ENCODE results near the gene ZFP64. TPM values are rescaled to one million over a fixed set of nuclear protein-coding genes. Genes with fewer than 3 reads are reported as not detected.

The ZFP64 gene
- total RNA-seq, 2 donors from 2014 or later: 6.3 to 10.4 TPM

DNA sequence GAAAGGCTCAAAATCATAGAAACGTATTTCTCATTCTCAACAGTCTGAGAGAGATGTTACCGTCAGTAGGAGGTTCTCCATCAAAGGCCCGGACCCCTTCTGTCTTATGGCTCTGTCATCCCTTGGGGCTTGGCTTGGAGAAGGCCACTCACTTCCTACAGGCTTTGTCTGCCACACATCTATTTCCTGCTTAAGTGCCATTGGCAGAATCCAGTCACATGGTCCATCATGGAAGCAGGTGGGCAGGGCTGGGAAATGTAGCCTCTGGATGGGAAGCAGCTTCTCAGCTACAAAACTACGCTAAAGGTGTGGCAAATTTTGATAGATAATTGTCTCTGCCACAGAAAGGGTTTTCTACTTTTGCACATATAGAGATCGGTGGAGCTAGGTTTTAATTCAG lies 12.6 kb upstream of the ZFP64 start:
- DNase-seq: no peak
- no peak overlapping the region for H3K4me3 ChIP-seq
- H3K9me3 ChIP-seq: no peaks in the 10 kb centered on the region
- TF ChIP-seq POLR2A (IDR thresholded peaks at IDR 0.05): no peak
- TF ChIP-seq, protein P1, sequence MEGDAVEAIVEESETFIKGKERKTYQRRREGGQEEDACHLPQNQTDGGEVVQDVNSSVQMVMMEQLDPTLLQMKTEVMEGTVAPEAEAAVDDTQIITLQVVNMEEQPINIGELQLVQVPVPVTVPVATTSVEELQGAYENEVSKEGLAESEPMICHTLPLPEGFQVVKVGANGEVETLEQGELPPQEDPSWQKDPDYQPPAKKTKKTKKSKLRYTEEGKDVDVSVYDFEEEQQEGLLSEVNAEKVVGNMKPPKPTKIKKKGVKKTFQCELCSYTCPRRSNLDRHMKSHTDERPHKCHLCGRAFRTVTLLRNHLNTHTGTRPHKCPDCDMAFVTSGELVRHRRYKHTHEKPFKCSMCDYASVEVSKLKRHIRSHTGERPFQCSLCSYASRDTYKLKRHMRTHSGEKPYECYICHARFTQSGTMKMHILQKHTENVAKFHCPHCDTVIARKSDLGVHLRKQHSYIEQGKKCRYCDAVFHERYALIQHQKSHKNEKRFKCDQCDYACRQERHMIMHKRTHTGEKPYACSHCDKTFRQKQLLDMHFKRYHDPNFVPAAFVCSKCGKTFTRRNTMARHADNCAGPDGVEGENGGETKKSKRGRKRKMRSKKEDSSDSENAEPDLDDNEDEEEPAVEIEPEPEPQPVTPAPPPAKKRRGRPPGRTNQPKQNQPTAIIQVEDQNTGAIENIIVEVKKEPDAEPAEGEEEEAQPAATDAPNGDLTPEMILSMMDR (IDR thresholded peaks at IDR 0.05): no peak
- no peaks in the 10 kb centered on the region for H3K4me1 ChIP-seq
- no peak for ATAC-seq
- no peaks in the 10 kb centered on the region for H3K27me3 ChIP-seq
- WGBS, 2 donors: 88 to 96% methylated on average over 5 of the region's 5 CpGs
- H3K27ac ChIP-seq: no peak overlapping the region
- intact Hi-C loops (cut with DNase I): no loop called here
- H3K36me3 ChIP-seq (replicated peaks in 1 of 2; ENCODE audit: insufficient read depth in 1 of 2, low read depth in 2 of 2): no peaks in the 10 kb centered on the region

DNA sequence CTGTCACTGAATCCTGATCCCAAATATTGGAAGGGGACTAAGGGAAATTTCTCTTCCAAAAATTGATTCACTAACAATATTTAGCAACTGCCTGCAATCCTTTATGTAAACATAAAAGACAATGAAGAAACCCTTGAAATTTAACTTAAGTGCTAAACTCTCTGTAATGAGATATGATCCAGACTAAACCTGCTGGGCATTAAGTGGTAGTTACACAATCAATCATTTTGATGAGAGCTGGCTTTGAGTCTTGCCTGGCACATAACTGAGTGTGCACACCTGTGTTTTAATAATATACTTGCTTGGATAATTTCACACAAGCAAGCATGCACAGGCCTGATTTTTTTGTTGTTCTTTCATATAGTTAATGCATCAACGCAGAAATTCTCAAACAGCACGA lies 9.8 kb upstream of the ZFP64 start:
- WGBS, 2 donors: 60 to 65% methylated on average over 2 of the region's 2 CpGs

DNA sequence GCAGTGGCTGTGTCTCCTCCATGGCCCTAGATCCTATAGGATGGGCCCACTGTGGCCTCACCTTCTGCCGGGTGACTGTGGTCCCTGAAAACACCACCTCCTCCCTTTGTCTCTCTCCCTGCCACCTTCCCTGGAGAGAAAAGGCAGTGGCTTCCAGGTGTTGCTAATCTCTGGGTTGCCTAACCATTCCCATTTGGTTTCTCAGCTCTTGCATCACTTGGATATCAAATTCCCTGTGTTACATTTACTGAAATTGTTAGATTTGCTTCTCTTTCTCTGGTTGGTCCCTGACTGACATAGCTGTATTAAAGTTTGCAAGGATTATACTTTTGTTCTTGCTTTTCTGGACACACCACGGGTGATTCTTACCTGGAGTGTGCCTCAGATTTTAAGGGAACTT lies 9.3 kb upstream of the ZFP64 start:
- DNase-seq (no peak), ATAC-seq (no peak)
- no peaks in the 10 kb centered on the region for H3K4me1 ChIP-seq
- WGBS, 2 donors: 44 to 62% methylated on average over 2 of the region's 2 CpGs
- no peaks in the 10 kb centered on the region for H3K36me3 ChIP-seq (replicated peaks in 1 of 2; ENCODE audit: insufficient read depth in 1 of 2, low read depth in 2 of 2)
- no peaks in the 10 kb centered on the region for H3K27me3 ChIP-seq
- no peaks in the 10 kb centered on the region for H3K9me3 ChIP-seq
- no peak overlapping the region for H3K4me3 ChIP-seq
- intact Hi-C loops (cut with DNase I): no loop called here
- no peak overlapping the region for H3K27ac ChIP-seq
- TF ChIP-seq, protein P1 (IDR thresholded peaks at IDR 0.05): no peak
- no peak for TF ChIP-seq POLR2A (IDR thresholded peaks at IDR 0.05)

More for the DNA sequence above, 9.8 kb upstream of the ZFP64 start:
- Histone ChIP-seq H3K36me3 (replicated peaks in 1 of 2; ENCODE audit: insufficient read depth in 1 of 2, low read depth in 2 of 2) (no peaks in the 10 kb centered on the region), H3K4me1 (no peaks in the 10 kb centered on the region), H3K4me3 (no peak overlapping the region), H3K27me3 (no peaks in the 10 kb centered on the region), H3K27ac (no peak overlapping the region), H3K9me3 (no peaks in the 10 kb centered on the region)
- DNase-seq (no peak), ATAC-seq (no peak)
- intact Hi-C loops (cut with DNase I): no loop called here
- TF ChIP-seq, protein P1 (IDR thresholded peaks at IDR 0.05): no peak
- no peak for TF ChIP-seq POLR2A (IDR thresholded peaks at IDR 0.05)

DNA sequence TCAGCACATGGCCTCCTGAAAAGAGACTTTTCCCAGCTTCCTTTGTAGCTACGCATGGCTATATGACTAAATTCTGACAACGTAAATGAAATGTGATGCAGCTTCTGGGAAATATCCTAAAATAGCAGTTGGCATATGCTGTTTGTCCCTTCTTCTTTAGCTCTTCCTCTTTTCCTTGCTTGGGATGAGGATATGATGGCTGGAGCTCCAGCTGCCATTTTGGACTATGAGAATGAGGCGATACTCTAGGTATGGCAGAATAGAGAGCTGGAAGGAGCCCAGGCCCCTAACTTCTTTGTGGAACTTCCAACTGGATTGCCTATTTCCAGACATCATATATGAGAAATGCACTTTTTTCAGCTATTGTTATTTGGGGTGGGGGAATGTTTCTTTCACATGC lies 5.3 kb upstream of the ZFP64 start:
- 90 to 96% methylated on average over 3 of the region's 3 CpGs for WGBS, 2 donors
- ATAC-seq: no peak
- intact Hi-C loops (cut with DNase I): no loop called here
- Histone ChIP-seq H3K27me3 (no peaks in the 10 kb centered on the region), H3K36me3 (replicated peaks in 1 of 2; ENCODE audit: insufficient read depth in 1 of 2, low read depth in 2 of 2) (no peaks in the 10 kb centered on the region), H3K27ac (no peak overlapping the region), H3K9me3 (no peaks in the 10 kb centered on the region), H3K4me3 (no peak overlapping the region), H3K4me1 (peaks cover 7% of the 10 kb centered on the region)
- TF ChIP-seq, protein P1 (IDR thresholded peaks at IDR 0.05): no peak
- no peak for TF ChIP-seq POLR2A (IDR thresholded peaks at IDR 0.05)
- no peak for DNase-seq

DNA sequence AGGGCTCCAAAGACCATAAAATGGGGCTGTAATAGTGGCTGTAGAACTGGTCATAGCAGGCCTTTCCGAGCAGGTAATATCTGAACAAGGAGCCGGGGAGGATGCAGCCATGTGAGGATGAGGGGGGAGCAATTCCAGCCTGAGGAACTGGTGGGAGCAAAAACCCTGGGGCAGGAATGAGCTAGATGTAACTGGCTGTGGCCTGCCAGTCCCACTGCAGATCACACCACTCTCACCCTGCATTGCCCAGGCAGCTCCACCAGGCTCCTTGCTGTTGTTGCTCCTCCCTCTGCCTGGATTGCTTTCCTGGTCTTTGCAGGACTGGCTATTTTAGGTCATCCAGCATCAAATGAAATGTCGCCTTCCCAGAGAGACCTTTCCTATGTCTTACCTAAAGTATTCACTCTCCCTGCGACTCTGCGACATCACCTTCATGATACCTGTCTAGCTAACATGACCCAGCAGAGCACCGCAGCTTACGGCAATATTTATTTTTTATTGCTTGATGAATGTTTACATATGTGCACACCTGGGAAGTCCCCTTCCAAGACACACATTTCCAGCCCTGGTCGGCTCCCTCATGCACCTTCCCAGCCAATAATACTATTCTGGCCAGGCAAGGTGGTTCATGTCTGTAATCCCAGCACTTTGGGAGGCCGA lies 2.4 kb upstream of the ZFP64 start:
- intact Hi-C loops (cut with DNase I): no loop called here
- 74 to 76% methylated on average over 9 of the region's 9 CpGs for WGBS, 2 donors

More for the DNA sequence above, 2.4 kb upstream of the ZFP64 start:
- H3K27ac ChIP-seq: no peak overlapping the region
- H3K4me3 ChIP-seq: no peak overlapping the region
- no peaks in the 10 kb centered on the region for H3K36me3 ChIP-seq (replicated peaks in 1 of 2; ENCODE audit: insufficient read depth in 1 of 2, low read depth in 2 of 2)
- TF ChIP-seq, protein P1 (IDR thresholded peaks at IDR 0.05): no peak
- TF ChIP-seq POLR2A (IDR thresholded peaks at IDR 0.05): no peak
- H3K9me3 ChIP-seq: no peaks in the 10 kb centered on the region
- DNase-seq (no peak), ATAC-seq (no peak)
- no peaks in the 10 kb centered on the region for H3K27me3 ChIP-seq
- H3K4me1 ChIP-seq: peaks cover 18% of the 10 kb centered on the region

Measured in body of pancreas (tissue), 4 donors.